SK-N-SH treated with all-trans-retinoic acid at 6 μM for 48 hours (cell line): ENCODE data around the gene PCDHA7.

Experiments used
- ATAC-seq: fragments of 200-7000 bp; cut with Tn5 transposase; 3 replicates; pipeline ENCODE4 v1.9.1; 2020; ENCODE audit warnings: mild to moderate bottlenecking, moderate library complexity
- ARNTL ChIP-seq: fragments of 450-650 bp; formaldehyde crosslinking; IDR thresholded peaks from 2 replicates; pipeline ENCODE4 v1.5.0; 2020; ENCODE audit warnings: low read depth, mild to moderate bottlenecking, moderate library complexity, borderline replicate concordance
- BACH2 ChIP-seq: fragments of 250-450 bp; sonication (Bioruptor Pico); IDR thresholded peaks from 2 replicates; pipeline ENCODE4 v1.9.0; 2021; ENCODE audit warnings: mild to moderate bottlenecking, borderline replicate concordance
- CSDC2 ChIP-seq: fragments of 250-450 bp; sonication (Bioruptor Pico); IDR thresholded peaks from 2 replicates; pipeline ENCODE4 v1.5.0; 2020; ENCODE audit warnings: mild to moderate bottlenecking, moderate library complexity
- GLIS3 ChIP-seq: fragments of 250-450 bp; sonication (Bioruptor Pico); IDR thresholded peaks from 2 replicates; pipeline ENCODE4 v1.5.0; 2020; ENCODE audit warnings: mild to moderate bottlenecking, moderate library complexity
- ISL1 ChIP-seq: fragments of 250-450 bp; sonication (Bioruptor Pico); IDR thresholded peaks from 2 replicates; pipeline ENCODE4 v2.1.2; 2022; ENCODE audit warnings: mild to moderate bottlenecking, moderate library complexity
- OSR1 ChIP-seq: fragments of 250-450 bp; sonication (Bioruptor Pico); IDR thresholded peaks from 2 replicates; pipeline ENCODE4 v1.8.0; 2022; ENCODE audit warnings: moderate library complexity, mild to moderate bottlenecking, inconsistent platforms
- PPARA ChIP-seq: fragments of 250-450 bp; sonication (Bioruptor Pico); IDR thresholded peaks from 2 replicates; pipeline ENCODE4 v1.5.0; 2020; ENCODE audit warnings: mild to moderate bottlenecking, borderline replicate concordance
- SNAI2 ChIP-seq: fragments of 250-450 bp; sonication (Bioruptor Pico); IDR thresholded peaks from 2 replicates; pipeline ENCODE4 v1.5.0; 2020; ENCODE audit warnings: mild to moderate bottlenecking, moderate library complexity
- TCF4 ChIP-seq: fragments of 250-450 bp; sonication (Bioruptor Pico); IDR thresholded peaks from 2 replicates; pipeline ENCODE4 v1.8.0; 2021; ENCODE audit warnings: mild to moderate bottlenecking, moderate library complexity, borderline replicate concordance
- TOX ChIP-seq: fragments of 250-450 bp; sonication (Bioruptor Pico); IDR thresholded peaks from 2 replicates; pipeline ENCODE4 v1.8.0; 2021; ENCODE audit warnings: mild to moderate bottlenecking, moderate library complexity, borderline replicate concordance
- ZC3H10 ChIP-seq: fragments of 250-450 bp; sonication (Bioruptor Pico); IDR thresholded peaks from 2 replicates; pipeline ENCODE4 v1.5.1; 2021; ENCODE audit warnings: mild to moderate bottlenecking, moderate library complexity
- ZFP3 ChIP-seq: fragments of 250-450 bp; sonication (Bioruptor Pico); IDR thresholded peaks from 2 replicates; pipeline ENCODE4 v1.5.0; 2020; ENCODE audit warnings: mild to moderate bottlenecking, moderate library complexity
- ZFP30 ChIP-seq: fragments of 450-650 bp; formaldehyde crosslinking; IDR thresholded peaks from 2 replicates; pipeline ENCODE4 v1.5.0; 2022; ENCODE audit warnings: mild to moderate bottlenecking, moderate library complexity
- ZNF565 ChIP-seq: fragments of 450-650 bp; formaldehyde crosslinking; conservative IDR thresholded peaks from 2 replicates; pipeline ENCODE4 v1.5.0; 2020; ENCODE audit warnings: low read depth, mild to moderate bottlenecking, moderate library complexity
- ZNF70 ChIP-seq: fragments of 450-650 bp; formaldehyde crosslinking; IDR thresholded peaks from 2 replicates; pipeline ENCODE4 v1.5.0; 2020; ENCODE audit warnings: mild to moderate bottlenecking, moderate library complexity
- ZNF8 ChIP-seq: fragments of 450-650 bp; formaldehyde crosslinking; IDR thresholded peaks from 2 replicates; pipeline ENCODE4 v1.5.0; 2020; ENCODE audit warnings: mild to moderate bottlenecking, moderate library complexity
- TF ChIP-seq, protein P1 (sequence below): fragments of 250-450 bp; sonication (Bioruptor Pico); IDR thresholded peaks from 2 replicates; pipeline ENCODE4 v1.5.1; 2021; ENCODE audit warnings: mild to moderate bottlenecking, moderate library complexity
- TF ChIP-seq, protein P2 (sequence below): fragments of 250-450 bp; sonication (Bioruptor Pico); IDR thresholded peaks from 2 replicates; pipeline ENCODE4 v1.5.0; 2020; ENCODE audit warnings: mild to moderate bottlenecking, moderate library complexity
- TF ChIP-seq, protein P3 (sequence below): fragments of 250-450 bp; sonication (Bioruptor Pico); IDR thresholded peaks from 2 replicates; pipeline ENCODE4 v1.5.1; 2020; ENCODE audit warnings: low read depth, mild to moderate bottlenecking, moderate library complexity
- TF ChIP-seq, protein P4 (sequence below): fragments of 250-450 bp; sonication (Bioruptor Pico); IDR thresholded peaks from 2 replicates; pipeline ENCODE4 v1.8.0; 2020; ENCODE audit warnings: mild to moderate bottlenecking, moderate library complexity, borderline replicate concordance
- TF ChIP-seq, protein P5 (sequence below): fragments of 250-450 bp; sonication (Bioruptor Pico); IDR thresholded peaks from 2 replicates; pipeline ENCODE4 v1.8.0; 2021; ENCODE audit warnings: low read depth, mild to moderate bottlenecking, moderate library complexity, borderline replicate concordance

Gene PCDHA7

DNA sequence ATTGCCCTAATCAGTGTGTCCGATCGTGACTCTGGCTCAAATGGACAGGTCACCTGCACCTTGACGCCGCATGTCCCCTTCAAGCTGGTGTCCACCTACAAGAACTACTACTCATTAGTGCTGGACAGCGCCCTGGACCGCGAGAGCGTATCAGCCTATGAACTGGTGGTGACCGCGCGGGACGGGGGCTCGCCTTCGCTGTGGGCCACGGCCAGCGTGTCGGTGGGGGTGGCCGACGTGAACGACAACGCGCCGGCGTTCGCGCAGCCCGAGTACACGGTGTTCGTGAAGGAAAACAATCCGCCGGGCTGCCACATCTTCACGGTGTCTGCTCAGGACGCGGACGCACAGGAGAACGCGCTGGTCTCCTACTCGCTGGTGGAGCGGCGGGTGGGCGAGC is 49.3 kb downstream of the PCDHA7 start:
- no peak for ATAC-seq
- TF ChIP-seq BACH2 (CRISPR knock-in tag) (no peak), GLIS3 (CRISPR knock-in tag) (no peak), SNAI2 (CRISPR knock-in tag) (no peak), ZNF70 (CRISPR knock-in tag) (no peak), ZNF565 (CRISPR knock-in tag) (no peak), ZFP30 (CRISPR knock-in tag) (no peak), OSR1 (CRISPR knock-in tag) (no peak), ZNF8 (CRISPR knock-in tag) (no peak), CSDC2 (CRISPR knock-in tag) (no peak), ARNTL (CRISPR knock-in tag) (no peak), TOX (CRISPR knock-in tag) (no peak), ISL1 (CRISPR knock-in tag) (no peak)
- TF ChIP-seq, protein P1, sequence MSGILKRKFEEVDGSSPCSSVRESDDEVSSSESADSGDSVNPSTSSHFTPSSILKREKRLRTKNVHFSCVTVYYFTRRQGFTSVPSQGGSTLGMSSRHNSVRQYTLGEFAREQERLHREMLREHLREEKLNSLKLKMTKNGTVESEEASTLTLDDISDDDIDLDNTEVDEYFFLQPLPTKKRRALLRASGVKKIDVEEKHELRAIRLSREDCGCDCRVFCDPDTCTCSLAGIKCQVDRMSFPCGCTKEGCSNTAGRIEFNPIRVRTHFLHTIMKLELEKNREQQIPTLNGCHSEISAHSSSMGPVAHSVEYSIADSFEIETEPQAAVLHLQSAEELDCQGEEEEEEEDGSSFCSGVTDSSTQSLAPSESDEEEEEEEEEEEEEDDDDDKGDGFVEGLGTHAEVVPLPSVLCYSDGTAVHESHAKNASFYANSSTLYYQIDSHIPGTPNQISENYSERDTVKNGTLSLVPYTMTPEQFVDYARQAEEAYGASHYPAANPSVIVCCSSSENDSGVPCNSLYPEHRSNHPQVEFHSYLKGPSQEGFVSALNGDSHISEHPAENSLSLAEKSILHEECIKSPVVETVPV (CRISPR knock-in tag) = no peak
- TF ChIP-seq, protein P2, sequence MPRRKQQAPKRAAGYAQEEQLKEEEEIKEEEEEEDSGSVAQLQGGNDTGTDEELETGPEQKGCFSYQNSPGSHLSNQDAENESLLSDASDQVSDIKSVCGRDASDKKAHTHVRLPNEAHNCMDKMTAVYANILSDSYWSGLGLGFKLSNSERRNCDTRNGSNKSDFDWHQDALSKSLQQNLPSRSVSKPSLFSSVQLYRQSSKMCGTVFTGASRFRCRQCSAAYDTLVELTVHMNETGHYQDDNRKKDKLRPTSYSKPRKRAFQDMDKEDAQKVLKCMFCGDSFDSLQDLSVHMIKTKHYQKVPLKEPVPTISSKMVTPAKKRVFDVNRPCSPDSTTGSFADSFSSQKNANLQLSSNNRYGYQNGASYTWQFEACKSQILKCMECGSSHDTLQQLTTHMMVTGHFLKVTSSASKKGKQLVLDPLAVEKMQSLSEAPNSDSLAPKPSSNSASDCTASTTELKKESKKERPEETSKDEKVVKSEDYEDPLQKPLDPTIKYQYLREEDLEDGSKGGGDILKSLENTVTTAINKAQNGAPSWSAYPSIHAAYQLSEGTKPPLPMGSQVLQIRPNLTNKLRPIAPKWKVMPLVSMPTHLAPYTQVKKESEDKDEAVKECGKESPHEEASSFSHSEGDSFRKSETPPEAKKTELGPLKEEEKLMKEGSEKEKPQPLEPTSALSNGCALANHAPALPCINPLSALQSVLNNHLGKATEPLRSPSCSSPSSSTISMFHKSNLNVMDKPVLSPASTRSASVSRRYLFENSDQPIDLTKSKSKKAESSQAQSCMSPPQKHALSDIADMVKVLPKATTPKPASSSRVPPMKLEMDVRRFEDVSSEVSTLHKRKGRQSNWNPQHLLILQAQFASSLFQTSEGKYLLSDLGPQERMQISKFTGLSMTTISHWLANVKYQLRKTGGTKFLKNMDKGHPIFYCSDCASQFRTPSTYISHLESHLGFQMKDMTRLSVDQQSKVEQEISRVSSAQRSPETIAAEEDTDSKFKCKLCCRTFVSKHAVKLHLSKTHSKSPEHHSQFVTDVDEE (CRISPR knock-in tag) = no peak
- TF ChIP-seq, protein P3, sequence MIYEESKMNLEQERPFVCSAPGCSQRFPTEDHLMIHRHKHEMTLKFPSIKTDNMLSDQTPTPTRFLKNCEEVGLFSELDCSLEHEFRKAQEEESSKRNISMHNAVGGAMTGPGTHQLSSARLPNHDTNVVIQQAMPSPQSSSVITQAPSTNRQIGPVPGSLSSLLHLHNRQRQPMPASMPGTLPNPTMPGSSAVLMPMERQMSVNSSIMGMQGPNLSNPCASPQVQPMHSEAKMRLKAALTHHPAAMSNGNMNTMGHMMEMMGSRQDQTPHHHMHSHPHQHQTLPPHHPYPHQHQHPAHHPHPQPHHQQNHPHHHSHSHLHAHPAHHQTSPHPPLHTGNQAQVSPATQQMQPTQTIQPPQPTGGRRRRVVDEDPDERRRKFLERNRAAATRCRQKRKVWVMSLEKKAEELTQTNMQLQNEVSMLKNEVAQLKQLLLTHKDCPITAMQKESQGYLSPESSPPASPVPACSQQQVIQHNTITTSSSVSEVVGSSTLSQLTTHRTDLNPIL = no peak
- TF ChIP-seq, protein P4, sequence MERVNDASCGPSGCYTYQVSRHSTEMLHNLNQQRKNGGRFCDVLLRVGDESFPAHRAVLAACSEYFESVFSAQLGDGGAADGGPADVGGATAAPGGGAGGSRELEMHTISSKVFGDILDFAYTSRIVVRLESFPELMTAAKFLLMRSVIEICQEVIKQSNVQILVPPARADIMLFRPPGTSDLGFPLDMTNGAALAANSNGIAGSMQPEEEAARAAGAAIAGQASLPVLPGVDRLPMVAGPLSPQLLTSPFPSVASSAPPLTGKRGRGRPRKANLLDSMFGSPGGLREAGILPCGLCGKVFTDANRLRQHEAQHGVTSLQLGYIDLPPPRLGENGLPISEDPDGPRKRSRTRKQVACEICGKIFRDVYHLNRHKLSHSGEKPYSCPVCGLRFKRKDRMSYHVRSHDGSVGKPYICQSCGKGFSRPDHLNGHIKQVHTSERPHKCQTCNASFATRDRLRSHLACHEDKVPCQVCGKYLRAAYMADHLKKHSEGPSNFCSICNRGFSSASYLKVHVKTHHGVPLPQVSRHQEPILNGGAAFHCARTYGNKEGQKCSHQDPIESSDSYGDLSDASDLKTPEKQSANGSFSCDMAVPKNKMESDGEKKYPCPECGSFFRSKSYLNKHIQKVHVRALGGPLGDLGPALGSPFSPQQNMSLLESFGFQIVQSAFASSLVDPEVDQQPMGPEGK (CRISPR knock-in tag) = no peak
- TF ChIP-seq, protein P5, sequence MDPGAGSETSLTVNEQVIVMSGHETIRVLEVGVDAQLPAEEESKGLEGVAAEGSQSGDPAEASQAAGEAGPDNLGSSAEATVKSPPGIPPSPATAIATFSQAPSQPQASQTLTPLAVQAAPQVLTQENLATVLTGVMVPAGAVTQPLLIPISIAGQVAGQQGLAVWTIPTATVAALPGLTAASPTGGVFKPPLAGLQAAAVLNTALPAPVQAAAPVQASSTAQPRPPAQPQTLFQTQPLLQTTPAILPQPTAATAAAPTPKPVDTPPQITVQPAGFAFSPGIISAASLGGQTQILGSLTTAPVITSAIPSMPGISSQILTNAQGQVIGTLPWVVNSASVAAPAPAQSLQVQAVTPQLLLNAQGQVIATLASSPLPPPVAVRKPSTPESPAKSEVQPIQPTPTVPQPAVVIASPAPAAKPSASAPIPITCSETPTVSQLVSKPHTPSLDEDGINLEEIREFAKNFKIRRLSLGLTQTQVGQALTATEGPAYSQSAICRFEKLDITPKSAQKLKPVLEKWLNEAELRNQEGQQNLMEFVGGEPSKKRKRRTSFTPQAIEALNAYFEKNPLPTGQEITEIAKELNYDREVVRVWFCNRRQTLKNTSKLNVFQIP (CRISPR knock-in tag) = no peak
- TF ChIP-seq, all 23 proteins: peak for 0

DNA sequence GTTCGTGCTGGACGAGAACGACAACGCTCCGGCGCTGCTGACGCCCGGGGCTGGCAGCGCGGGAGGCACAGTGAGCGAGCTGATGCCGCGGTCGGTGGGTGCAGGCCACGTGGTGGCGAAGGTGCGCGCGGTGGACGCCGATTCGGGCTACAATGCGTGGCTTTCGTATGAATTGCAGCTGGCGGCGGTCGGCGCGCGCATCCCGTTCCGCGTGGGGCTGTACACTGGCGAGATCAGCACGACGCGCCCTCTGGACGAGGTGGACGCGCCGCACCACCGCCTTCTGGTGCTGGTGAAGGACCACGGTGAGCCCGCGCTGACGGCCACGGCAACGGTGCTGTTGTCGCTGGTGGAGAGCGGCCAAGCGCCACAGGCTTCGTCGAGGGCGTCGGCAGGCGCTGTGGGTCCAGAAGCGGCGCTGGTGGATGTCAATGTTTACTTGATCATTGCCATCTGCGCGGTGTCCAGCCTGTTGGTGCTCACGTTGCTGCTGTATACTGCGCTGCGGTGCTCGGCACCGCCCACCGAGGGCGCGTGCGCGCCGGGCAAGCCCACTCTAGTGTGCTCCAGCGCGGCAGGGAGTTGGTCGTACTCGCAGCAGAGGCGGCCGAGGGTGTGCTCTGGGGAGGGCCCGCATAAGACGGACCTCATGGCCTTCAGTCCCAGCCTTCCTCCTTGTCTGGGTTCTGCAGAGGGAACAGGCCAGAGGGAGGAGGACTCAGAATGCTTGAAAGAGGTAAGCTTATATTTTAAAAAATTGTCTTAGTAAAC is 50.0 kb downstream of the PCDHA7 start:
- ATAC-seq = no peak
- TF ChIP-seq, protein P5 (CRISPR knock-in tag) = no peak
- no peak for TF ChIP-seq TCF4 (CRISPR knock-in tag)
- TF ChIP-seq ZFP30 (CRISPR knock-in tag) = no peak
- no peak for TF ChIP-seq ZFP3
- no peak for TF ChIP-seq ZNF8 (CRISPR knock-in tag)
- TF ChIP-seq PPARA = no peak
- TF ChIP-seq, protein P3 = no peak
- no peak for TF ChIP-seq OSR1 (CRISPR knock-in tag)
- no peak for TF ChIP-seq ZC3H10 (CRISPR knock-in tag)
- TF ChIP-seq ISL1 (CRISPR knock-in tag) = no peak
- TF ChIP-seq, protein P2 (CRISPR knock-in tag) = no peak
- TF ChIP-seq ARNTL (CRISPR knock-in tag) = no peak
- no peak for TF ChIP-seq BACH2 (CRISPR knock-in tag)
